Measurements from ENCODE around the gene ITSN2.

DNA sequence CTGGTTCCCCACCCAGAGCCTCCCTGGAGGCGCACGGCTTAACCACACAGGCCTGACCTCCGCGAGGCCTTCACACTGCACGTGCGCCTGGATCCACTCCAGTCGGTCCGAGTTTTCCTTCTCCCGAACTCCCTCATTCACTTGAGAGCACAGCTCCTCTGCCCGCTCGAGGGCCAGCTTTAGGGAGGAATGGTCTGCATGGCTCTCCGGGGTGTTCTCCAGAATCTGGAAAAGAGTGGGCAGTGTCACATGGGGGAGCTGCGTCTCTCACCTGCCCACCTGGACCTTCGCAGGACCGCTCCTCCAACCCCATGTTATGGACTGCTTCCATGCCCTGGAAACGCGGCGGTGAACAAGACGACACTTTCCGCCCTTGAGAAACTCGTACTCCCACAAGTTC, 149.6 kb downstream of the ITSN2 start:
- TF ChIP-seq CTCF (IDR thresholded peaks at IDR 0.05) (no peak), POLR2A (IDR thresholded peaks at IDR 0.05) (no peak), POLR2AphosphoS5 (IDR thresholded peaks at IDR 0.05) (no peak)

All from breast epithelium (tissue), 3 donors.